GM19239 (cell line): ENCODE data around the gene PUM2.

Source experiments
- DNase-seq: peaks from one replicate; pipeline ENCODE4 v3.0.0; 2011; ENCODE audit warnings: low spot score; ENCODE audit not compliant: insufficient read length
- FAIRE-seq: peaks from 2 replicates; lab custom pipeline; 2011; peaks lifted over from hg19 to GRCh38; lab: Jason Lieb, UNC

Gene PUM2

GRCh38 chr2:20220806-20221554 lies 129.7 kb downstream of the PUM2 start:
- no peak for FAIRE-seq
- DNase-seq: no peak

DNA sequence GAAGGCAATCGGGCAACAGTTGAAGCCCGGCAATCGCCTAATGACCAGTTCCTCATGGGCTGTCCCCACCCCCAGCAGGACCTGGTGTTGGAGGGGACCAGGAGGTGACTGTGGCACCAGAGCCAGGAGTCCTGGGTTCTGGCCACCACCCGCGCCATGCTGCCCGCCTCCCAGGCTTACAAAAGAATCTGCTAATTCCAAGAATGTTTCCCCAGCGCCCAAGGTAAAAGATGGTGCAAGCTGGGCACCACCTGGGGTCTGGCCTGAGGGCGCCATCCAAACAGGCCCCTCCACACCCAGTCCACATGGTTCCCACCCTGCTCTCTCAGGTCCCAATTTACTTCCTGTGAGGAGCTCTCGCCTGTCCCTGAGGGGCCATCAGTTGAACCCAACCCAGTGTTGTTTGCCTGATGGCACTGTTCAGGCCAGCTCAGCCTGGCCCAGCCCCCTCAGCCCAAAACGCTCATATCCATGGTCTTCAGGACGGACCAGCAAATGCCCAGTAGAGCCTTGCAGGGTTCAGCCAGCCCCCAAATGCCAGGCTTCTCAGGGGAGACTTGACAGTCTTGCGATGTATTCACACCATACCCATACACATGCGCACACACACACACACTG lies 130.8 kb downstream of the PUM2 start:
- FAIRE-seq: no peak
- no peak for DNase-seq

DNA sequence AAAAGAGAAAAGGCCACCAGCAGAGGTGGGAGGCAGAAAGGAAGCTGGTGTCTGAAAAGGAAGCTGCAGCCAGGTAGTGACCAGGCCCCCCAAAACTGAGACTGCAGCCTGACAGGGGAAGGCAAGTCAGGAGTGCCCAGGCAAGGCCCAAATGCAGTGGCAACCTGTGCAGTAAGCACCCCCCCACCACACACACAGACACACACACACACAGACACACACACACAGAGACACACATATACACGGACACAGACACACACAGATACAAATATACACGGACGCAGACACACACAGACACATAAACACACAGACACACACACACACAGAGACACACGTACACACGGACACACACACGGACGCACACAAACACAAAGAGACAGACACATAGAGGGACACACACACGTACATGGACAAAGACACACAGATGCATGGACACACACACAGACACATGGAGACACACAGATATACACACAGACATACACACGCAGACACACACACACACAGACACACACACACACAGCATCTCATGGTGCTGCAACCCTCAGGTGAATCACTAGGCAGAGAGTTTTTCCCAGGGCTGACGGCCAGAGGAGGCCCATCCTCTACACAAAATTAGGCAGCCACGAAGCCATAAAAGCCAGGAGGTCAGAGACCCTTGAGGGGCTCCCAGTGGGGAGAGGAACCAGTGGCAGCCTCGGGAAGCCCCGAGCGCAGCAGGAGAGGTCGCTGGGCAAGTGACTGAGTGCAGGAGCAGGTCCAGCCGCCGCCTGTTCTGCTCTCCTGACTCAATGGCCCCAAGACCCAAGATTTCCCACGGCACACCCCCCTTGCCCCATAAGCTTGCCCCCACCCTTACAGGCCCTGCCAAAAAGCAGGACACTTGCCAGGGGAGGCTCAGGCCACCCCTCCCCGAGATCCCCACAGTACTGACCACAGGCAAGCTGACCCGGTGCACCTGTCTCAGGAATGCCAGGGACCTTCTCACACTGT lies 132.0 kb downstream of the PUM2 start:
- DNase-seq (no peak), FAIRE-seq (no peak)

- FAIRE-seq: no peak
- DNase-seq: no peak
These were observed 133.3 kb downstream of the PUM2 start for GRCh38 chr2:20217041-20217970.

DNA sequence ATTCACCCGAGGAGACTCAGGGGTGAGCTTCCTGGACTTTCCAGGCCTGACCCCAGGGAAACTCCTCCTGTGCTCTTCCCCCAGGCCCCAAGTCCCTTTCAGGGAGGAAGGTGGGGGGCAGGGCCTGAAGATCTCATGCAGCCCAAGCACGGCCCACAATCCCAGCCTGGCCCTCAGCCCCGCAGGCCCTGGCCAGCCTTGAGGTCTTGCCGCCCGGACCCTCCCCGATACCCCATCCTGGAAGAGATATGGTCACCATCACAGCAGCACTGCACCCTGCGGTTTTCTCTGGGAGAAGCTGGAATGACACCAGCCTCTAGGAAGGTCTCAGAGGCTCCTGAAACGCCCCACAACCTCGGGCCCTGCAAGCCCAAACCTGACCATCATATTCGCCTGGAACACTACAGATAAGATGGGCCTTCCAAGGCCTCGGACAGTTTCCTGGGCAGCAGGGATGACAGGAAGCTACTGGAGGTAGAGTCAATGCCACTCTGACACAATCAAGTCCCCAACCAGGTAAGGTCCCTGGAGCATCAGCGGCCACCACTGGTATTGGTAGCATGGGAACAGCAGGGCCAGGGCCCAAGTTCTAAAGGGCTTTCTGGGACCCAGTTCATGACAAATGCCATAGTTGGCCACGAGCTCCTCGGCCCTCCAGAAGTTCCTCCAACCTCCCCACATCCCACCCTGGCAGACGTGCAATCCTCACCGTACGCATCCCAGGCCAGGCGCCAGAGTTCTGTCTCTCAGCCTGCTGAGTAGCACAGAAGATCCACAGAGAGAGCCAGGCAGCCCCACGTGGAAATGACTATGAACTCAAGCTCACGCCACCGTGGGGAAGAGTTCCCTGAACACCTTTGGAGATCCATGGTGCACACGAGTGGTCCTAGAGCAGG lies 134.3 kb downstream of the PUM2 start:
- DNase-seq (no peak), FAIRE-seq (no peak)

- DNase-seq (no peak), FAIRE-seq (no peak)
These were observed 135.2 kb downstream of the PUM2 start for GRCh38 chr2:20215183-20216040.

- FAIRE-seq: no peak
- DNase-seq: no peak
These were observed 136.0 kb downstream of the PUM2 start for GRCh38 chr2:20214566-20215182.

DNA sequence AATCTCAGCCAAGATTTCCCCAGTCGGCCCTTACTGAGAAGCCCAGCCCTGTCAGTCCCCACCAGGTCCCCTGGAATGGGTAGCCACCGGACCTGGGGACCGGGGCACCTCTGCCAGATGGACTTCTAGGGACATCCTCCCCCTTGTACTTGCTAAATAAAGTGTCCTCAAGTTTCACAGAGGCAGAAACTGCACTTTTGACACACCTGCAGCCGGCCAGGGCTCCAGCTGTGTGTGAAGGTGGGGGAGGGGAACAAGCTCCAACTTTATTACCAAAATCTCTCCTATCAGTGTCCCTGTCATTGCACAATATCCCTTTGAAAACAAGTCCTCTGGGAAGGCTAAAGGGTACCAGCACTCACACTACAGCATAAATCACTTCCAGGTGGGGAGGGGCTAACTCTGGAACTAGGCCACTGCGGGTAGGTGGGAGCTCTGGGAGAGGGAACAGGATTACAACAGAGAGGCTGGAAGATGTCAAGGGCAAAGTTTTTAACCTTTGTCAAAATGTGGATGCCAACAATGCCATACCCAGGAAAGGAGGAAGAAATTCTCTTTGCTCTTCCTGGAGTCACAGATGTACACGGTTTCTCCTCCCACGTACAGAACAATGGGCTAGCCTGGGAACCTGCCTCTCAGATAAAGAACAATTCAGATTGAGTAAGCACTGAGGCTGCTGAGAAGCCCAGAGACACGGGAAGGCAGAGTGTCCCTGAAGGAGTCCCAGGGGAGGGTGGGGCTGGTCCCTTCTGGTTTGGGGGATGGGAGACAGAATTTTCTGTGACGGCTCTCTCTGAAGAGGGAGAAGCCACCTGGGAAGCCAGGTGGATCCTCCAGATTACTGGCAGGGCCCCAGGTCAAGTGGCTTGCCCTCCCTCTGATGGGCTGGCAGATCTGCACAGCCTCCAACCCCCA lies 136.7 kb downstream of the PUM2 start:
- FAIRE-seq: no peak
- no peak for DNase-seq

DNA sequence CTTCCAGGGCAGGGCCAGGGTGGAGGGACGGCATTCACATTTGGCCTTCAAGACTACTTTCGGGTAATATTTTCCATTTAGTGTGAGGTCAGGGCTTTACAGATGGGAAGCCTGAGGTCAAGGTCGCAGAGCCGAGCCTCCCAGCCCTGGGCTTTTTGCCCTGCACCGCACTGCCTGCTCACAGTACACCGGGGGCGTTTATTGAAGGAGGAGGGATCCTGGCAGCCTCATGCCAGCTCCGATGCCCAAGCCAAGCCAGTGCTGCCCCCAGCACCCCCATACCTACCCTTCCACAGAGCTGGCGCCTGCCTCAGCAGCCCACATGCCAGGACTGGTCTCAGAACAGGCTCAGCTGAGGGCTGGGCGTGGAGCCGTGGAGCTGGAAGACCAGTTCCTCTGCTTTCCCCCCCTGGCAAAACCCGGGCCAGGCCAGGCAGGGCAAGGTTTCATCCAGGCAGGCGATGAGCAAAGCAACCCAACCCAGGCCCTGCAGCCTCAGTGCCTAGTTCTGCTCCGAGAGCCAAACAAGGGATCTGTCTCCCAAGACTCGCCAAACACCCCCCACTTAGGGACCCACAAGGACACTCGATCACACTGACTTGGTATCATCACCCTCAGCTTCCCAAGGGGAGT lies 137.7 kb downstream of the PUM2 start:
- no peak for FAIRE-seq
- DNase-seq: no peak

DNA sequence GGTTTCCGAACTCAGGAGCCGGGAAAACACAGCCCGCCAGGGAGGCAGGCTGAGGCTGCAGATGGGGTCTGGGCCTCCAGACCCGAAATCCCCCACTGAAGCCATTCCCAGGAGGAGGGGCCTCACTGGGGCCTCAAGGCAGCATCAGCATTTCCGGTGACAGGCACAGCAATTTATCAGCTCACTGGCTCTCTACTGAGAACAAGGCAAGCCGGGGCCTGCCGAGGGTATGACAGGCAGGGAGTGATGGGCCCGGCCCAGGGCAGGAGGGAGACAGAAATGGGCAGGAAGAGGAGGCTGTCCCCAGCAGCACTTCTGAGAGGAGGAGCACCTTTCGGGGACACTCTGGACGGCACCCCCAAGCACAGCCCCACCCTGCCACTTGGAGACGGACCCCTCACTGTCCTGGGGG lies 138.2 kb downstream of the PUM2 start:
- FAIRE-seq (no peak), DNase-seq (no peak)

DNA sequence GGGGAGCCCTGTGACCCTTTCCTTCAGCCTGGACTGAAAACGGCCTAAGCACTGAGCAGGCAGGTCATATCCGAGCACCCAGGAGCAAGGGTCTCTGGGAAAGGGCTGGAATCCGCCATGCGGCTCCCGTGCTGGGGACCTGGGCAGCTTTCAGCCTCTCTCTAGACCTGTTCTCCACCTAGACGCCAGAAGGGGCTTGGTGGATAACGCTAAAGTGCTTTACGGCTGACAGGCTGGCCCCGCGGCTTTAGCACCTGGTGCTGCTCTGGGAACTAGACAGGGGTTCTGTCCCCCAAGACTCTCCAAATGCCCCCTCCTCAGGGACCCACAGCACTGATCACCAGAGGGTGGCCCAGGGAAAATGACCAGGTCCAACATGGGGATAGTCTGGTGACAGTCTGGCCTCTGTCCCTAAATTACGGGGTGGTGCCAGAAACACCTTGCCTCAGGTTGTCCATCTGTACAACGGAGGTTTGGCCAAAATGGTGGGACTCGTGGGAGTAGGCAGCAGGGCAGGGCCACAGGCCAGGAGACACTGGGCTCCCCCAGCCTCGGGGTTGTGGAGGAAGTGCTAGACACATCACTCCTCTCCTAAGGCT lies 138.7 kb downstream of the PUM2 start:
- DNase-seq: no peak
- no peak for FAIRE-seq

DNA sequence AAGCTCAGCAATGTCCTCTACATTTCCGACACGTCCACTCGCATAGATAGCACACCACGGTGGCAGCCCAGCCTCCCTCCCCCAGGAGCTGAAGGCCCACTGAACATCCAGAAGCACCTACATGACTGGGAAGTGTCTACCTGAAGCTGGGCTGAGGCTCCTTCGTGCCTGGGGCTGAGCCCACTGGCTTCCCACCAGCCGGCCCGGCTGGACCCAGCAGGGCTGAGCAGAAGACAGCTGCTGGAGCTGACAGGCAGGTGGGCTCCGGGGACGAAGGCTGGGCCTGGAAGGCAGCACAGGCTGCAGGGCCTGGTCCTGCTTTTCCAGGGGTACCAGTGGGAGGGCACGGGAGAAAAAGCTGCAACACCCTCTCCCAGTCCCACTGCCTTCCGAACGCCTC lies 139.2 kb downstream of the PUM2 start:
- FAIRE-seq (no peak), DNase-seq (no peak)

DNA sequence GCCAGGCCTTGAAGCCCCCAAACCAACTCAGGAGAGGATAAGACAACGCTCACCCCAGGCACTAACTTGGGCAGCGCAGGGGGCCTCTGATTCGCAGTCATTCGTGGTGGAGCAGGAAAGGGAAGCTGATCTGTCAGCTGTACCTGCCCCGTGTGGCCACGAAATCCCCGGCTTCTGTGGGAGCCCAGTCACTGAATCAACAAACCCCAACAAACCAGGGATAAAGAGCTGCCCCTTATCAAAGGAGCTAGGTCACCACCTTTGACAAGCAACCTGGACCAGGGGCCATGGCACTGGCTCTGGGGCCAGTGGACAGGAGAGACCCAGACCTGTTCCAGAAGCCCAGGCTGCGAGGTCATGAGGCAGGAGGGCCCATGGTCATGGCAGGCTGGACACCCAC lies 140.2 kb downstream of the PUM2 start:
- no peak for DNase-seq
- FAIRE-seq: no peak

DNA sequence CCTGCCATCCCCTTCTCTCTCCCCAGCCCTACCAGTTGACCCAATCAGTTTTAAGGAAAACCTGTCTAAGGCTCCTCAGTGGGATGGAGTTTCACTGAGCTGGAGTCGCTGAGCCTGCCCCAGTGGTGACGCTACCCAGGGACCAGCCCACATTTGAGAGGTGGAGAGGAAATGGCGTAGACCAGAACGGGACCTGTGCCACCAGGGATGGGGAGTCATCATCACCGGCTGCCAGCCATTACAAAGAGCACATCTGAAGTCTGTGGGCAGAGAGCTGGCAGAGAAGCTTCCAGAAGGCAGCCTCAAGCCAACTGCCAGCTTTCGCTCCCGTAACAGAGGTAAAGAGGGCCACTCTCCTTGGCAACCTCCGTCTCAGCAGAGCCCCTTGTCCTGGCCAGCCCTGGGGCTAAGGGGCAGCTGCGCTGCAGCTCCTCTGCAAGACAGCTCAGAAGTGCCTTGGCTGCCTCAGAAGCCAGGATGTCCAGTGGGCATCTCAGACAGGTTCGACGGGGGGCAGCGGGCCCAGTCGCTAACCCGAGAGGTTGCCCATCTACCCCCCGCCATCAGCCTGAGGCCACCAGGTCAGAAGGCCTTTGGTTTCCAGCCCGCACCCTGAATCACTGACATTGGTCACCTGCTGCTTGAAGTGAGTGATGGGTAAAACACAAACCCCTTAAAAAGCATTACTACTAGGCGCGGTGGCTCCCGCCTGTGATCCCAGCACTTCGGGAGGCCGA lies 141.1 kb downstream of the PUM2 start:
- FAIRE-seq (no peak), DNase-seq (no peak)

- no peak for DNase-seq
These were observed 142.2 kb downstream of the PUM2 start for GRCh38 chr2:20208476-20208859.

More at GRCh38 chr2:20208476-20208859, 142.2 kb downstream of the PUM2 start:
- no peak for FAIRE-seq
